ENCODE measurements around the gene BARX1. TPM values are rescaled to one million over a fixed set of nuclear protein-coding genes. Genes with fewer than 3 reads are reported as not detected.

BARX1 gene, protein sequence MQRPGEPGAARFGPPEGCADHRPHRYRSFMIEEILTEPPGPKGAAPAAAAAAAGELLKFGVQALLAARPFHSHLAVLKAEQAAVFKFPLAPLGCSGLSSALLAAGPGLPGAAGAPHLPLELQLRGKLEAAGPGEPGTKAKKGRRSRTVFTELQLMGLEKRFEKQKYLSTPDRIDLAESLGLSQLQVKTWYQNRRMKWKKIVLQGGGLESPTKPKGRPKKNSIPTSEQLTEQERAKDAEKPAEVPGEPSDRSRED
- total RNA-seq: not detected
- long read RNA-seq: 0 reads

DNA sequence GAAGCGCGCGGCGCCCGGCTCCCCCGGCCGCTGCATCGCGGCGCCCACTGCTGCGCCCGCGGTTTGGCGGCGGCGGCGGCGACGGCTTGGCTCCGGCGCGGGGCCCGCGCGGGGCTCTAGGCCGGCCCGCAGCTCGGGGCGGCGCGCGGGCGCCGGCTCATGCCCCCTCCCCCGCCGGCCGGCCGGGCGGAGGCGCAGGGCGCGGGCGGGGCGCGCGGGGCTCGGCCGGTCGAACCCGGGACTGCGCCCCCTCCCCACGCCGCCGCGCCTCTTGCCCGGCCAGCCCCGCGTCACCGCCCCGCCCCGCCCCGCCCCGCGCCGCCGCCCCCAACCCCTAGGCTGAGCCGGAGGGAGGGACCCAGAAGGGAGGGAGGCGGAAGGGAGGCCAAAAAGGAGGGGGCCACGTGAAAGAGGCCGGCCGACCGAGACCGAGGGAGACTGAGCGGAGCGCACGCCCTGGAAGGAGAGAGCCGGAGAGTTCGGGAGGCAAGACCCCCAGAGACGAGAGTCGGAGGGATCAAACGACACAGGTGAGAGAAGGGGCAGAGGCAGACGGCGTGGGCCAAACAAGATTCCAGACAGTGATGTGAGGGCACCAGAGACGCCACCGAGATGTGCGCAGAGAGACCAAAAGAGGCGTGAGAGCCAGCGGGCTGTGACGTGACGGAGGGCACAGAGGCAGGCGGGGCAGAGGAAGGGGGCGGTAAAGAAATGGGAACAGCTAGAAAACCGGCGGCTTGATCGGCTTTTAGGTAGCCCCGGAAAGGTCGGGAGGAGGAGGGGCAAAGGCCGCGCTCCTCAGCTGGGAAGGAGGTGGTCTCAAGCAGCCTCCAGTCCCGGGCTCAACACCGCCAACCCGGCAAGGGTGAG is at the start of gene BARX1:
TSS of gene BARX1 (minus strand) at position 245 of the 870 bp plus-strand sequence. CDS start at position 36, 209 bp downstream.
- H3K27ac ChIP-seq (replicated peaks): no peak within 1 kb of the TSS
- no peak for DNase-seq
- no peaks in the 10 kb centered on the region for H3K9me3 ChIP-seq (replicated peaks)
- peaks cover 97% of the 10 kb centered on the region for H3K27me3 ChIP-seq (ENCODE audit: low read depth)
- TF ChIP-seq, protein P1, sequence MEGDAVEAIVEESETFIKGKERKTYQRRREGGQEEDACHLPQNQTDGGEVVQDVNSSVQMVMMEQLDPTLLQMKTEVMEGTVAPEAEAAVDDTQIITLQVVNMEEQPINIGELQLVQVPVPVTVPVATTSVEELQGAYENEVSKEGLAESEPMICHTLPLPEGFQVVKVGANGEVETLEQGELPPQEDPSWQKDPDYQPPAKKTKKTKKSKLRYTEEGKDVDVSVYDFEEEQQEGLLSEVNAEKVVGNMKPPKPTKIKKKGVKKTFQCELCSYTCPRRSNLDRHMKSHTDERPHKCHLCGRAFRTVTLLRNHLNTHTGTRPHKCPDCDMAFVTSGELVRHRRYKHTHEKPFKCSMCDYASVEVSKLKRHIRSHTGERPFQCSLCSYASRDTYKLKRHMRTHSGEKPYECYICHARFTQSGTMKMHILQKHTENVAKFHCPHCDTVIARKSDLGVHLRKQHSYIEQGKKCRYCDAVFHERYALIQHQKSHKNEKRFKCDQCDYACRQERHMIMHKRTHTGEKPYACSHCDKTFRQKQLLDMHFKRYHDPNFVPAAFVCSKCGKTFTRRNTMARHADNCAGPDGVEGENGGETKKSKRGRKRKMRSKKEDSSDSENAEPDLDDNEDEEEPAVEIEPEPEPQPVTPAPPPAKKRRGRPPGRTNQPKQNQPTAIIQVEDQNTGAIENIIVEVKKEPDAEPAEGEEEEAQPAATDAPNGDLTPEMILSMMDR (IDR thresholded peaks at IDR 0.05; ENCODE audit: borderline replicate concordance): no peak
- intact Hi-C loops (cut with micrococcal nuclease): no loop called here
- H3K4me1 ChIP-seq: peaks cover 77% of the 10 kb centered on the region
- H3K36me3 ChIP-seq: no peaks in the 10 kb centered on the region
- H3K4me3 ChIP-seq: peak within 1 kb of the TSS; percentile 47

DNA sequence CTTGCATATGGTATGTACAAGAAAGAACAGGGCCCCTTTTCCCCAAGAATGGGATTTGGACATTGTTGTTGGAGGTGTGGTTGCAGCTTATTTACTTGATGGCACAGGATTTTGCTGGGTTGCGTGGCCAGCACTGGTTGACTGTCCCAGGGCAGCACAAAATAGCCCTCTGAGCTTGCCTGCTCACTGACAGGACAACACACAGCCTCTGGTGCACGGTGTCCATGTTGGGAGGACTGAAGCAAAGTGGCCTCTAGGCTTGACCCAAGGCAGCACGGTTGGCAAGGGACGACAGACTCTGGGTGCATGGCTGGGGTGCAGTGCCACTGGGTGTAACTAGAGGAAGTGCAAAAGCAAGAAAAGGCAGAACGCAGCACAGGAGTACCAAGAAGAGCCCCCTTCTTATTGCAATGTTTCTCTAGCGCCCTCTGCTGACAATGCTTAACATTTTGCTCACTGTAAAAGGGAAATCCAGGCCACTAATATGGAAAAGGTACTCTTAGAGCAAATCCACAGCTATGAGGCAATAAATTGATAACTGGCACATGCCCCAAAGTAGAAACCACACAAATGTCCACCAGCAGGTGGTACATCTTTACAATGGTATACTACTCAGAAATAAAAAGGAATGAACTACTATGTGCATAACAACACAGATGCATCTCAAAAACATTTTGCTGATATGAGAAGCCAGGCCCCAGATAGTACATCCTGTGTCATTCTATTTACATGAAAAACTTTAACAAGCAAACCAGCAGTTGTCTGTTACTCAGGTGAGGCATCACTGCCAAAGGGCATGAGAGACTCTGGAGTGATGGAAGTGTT is 47.4 kb upstream of the BARX1 start:
- Histone ChIP-seq H3K4me1 (no peaks in the 10 kb centered on the region), H3K27me3 (ENCODE audit: low read depth) (peaks cover 26% of the 10 kb centered on the region), H3K36me3 (no peaks in the 10 kb centered on the region), H3K27ac (replicated peaks) (no peak overlapping the region), H3K4me3 (no peak overlapping the region), H3K9me3 (replicated peaks) (peaks cover 13% of the 10 kb centered on the region)
- no peak for DNase-seq
- TF ChIP-seq, protein P1 (IDR thresholded peaks at IDR 0.05; ENCODE audit: borderline replicate concordance): peak; percentile 64
- intact Hi-C loops (cut with micrococcal nuclease): no loop called here

DNA sequence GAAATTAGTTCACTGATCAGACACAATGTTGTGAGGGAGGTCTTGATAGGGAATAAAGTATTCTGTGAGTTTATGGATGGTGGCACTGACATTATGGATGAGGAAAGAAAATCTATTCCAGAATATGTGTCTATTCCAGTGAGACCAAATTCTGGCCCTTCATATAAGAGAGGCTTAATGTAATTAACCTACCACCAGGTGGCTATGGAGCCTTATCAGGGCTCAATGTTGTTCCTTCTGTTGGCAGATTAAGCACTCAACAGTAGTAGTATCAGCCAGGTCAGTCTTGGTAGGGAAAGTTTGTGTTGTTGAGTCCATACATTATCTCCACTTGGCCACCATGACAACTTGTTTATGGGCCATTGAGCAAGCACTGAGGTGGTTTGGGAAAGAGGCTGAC is 41.7 kb upstream of the BARX1 start:
- no peak for DNase-seq
- Histone ChIP-seq H3K4me1 (no peaks in the 10 kb centered on the region), H3K9me3 (replicated peaks) (peaks cover 7% of the 10 kb centered on the region), H3K27ac (replicated peaks) (no peak overlapping the region), H3K27me3 (ENCODE audit: low read depth) (no peaks in the 10 kb centered on the region), H3K4me3 (no peak overlapping the region), H3K36me3 (no peaks in the 10 kb centered on the region)
- TF ChIP-seq, protein P1 (IDR thresholded peaks at IDR 0.05; ENCODE audit: borderline replicate concordance): no peak
- intact Hi-C loops (cut with micrococcal nuclease): no loop called here

DNA sequence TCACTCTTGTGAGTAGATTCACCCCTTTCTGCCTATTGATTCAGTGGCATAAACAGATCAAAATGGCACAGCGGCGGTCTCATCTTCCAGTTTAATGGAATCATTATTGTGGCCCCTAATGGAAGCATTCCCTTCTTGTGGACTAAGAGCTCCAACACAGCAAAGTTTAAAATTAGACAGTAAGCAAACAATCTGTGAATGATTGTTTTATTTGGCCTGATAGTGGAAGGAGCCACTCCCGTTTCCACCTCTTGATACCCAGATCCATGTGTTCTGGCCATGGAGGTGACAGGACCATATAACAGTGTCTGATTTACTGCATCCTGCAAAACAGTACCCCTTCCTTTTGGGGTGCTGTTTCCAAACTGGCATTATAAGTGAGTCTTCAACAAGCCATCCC is 41.2 kb upstream of the BARX1 start:
- H3K4me1 ChIP-seq: no peaks in the 10 kb centered on the region
- no peak overlapping the region for H3K4me3 ChIP-seq
- TF ChIP-seq, protein P1 (IDR thresholded peaks at IDR 0.05; ENCODE audit: borderline replicate concordance): no peak
- H3K9me3 ChIP-seq (replicated peaks): peaks cover 7% of the 10 kb centered on the region
- intact Hi-C loops (cut with micrococcal nuclease): no loop called here
- no peaks in the 10 kb centered on the region for H3K27me3 ChIP-seq (ENCODE audit: low read depth)
- H3K27ac ChIP-seq (replicated peaks): no peak overlapping the region
- no peak for DNase-seq
- no peaks in the 10 kb centered on the region for H3K36me3 ChIP-seq

DNA sequence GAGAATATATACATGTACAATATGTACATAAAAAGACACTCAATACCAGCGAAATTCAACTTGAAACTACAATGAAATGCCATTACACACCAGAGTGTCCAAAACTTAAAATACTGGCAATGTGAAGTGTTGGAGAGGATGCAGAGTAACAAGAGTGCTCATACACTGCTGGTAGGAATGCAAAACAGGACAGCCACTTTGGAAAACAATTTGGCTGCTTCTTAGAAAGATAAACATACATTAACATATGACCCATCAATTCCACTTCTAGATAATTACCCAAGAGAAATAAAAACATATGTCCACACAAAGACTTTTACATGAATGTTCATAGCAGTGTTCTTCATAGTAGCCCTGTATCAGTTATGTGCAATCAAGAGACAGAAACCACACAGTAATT is 39.4 kb upstream of the BARX1 start:
- no peak for DNase-seq

More for the DNA sequence above, 39.4 kb upstream of the BARX1 start:
- Histone ChIP-seq H3K36me3 (no peaks in the 10 kb centered on the region), H3K27me3 (ENCODE audit: low read depth) (no peaks in the 10 kb centered on the region), H3K27ac (replicated peaks) (no peak overlapping the region), H3K4me3 (no peak overlapping the region), H3K9me3 (replicated peaks) (peaks cover 22% of the 10 kb centered on the region), H3K4me1 (no peaks in the 10 kb centered on the region)
- TF ChIP-seq, protein P1 (IDR thresholded peaks at IDR 0.05; ENCODE audit: borderline replicate concordance): no peak
- intact Hi-C loops (cut with micrococcal nuclease): no loop called here
